BE2C (cell line): ENCODE results near the gene ZNF568.
A peak's percentile ranks its signal among the peaks of the same experiment; 100 is the strongest.

Experiments
- DNase-seq: peaks from one replicate; pipeline ENCODE4 v3.0.0-alpha.2; 2020
- H3K27me3 ChIP-seq: fragments of 250-450 bp; sonication (Bioruptor Pico); 2 replicates; pipeline ENCODE4 v1.5.1; 2020; ENCODE audit warnings: mild to moderate bottlenecking
- H3K36me3 ChIP-seq: fragments of 250-450 bp; sonication (Bioruptor Pico); 2 replicates; pipeline ENCODE4 v1.5.1; 2020; ENCODE audit warnings: mild to moderate bottlenecking
- H3K4me1 ChIP-seq: fragments of 250-450 bp; sonication (Bioruptor Pico); 2 replicates; pipeline ENCODE4 v1.5.1; 2020
- H3K4me3 ChIP-seq: 2 replicates; pipeline ENCODE4 v1.5.1; 2011; ENCODE audit warnings: low read depth, low read length
- H3K9me3 ChIP-seq: fragments of 250-450 bp; sonication (Bioruptor Pico); 2 replicates; pipeline ENCODE4 v1.5.1; 2020
- CTCF ChIP-seq: IDR thresholded peaks from 2 replicates; pipeline ENCODE4 v1.5.1; 2012; ENCODE audit warnings: mild to moderate bottlenecking, low read depth, low read length

ZNF568 gene

DNA sequence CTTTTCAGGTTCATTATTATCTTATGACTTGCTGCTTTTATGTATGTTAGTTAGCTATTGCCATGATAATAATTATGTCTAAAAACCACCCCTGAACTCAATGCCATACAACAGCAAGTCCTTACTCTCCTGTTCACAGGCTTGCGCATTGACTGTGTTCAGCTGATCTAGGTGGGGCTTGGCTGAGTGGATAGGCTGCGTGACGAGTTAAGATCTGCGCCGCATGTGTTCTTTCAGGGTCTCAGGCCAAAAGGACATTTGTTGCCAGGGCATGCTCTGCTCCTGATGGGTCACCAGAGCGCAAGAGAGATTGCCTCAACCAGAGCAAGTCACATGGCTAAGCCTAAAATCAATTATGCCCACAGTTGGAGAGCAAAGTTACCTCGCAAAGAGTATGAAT is 859 bp downstream of the ZNF568 start:
- Histone ChIP-seq H3K4me3 (peak overlapping the region; percentile 94), H3K36me3 (peaks cover 6% of the 10 kb centered on the region; the same call in 1 of the 2 replicates), H3K4me1 (no peaks in the 10 kb centered on the region), H3K27me3 (no peaks in the 10 kb centered on the region), H3K9me3 (no peaks in the 10 kb centered on the region)
- DNase-seq = no peak
- no peak for TF ChIP-seq CTCF

DNA sequence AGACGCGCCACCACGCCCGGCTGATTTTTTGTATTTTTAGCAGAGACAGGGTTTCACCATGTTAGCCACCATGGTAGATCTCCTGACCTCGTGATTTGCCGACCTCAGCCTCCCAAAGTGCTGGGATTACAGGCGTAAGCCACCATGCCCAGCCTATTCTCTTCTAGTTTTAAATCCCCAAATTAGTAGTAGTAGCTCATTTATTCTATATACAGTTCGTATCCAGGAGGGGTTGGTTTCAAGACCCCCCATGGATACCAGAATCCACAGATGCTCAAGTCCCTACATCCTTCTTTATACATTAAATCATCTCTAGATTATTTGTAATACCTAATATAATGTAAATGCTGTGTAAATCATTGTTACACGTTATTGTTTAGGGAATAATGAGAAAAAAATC is 2.0 kb downstream of the ZNF568 start:
- no peak for DNase-seq
- peaks cover 3% of the 10 kb centered on the region; the same call in 1 of the 2 replicates for H3K36me3 ChIP-seq
- no peaks in the 10 kb centered on the region for H3K4me1 ChIP-seq
- H3K4me3 ChIP-seq = no peak overlapping the region
- H3K27me3 ChIP-seq = no peaks in the 10 kb centered on the region
- TF ChIP-seq CTCF = no peak
- H3K9me3 ChIP-seq = no peaks in the 10 kb centered on the region

DNA sequence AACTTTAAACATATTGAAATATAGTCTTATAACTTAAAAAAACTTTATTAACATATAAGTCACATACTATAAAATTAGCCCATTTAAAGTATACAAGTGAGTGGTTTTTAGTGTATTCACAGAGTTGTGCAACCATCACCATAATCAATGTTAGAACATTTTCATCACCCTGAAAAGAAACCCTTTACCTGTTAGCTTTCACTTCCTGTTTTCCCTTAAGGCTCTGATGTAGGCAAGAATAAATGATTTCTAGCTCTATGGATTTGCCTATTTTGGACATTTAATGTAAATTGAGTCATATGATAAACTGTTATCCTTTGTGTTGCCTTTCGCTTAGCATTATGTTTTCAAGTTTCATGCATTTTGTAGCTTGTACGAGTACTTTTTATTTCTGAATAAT is 15.6 kb downstream of the ZNF568 start:
- no peak for DNase-seq
- H3K9me3 ChIP-seq = no peaks in the 10 kb centered on the region
- H3K4me1 ChIP-seq = no peaks in the 10 kb centered on the region
- no peaks in the 10 kb centered on the region for H3K27me3 ChIP-seq
- H3K4me3 ChIP-seq = no peak overlapping the region
- no peaks in the 10 kb centered on the region for H3K36me3 ChIP-seq
- TF ChIP-seq CTCF = no peak

DNA sequence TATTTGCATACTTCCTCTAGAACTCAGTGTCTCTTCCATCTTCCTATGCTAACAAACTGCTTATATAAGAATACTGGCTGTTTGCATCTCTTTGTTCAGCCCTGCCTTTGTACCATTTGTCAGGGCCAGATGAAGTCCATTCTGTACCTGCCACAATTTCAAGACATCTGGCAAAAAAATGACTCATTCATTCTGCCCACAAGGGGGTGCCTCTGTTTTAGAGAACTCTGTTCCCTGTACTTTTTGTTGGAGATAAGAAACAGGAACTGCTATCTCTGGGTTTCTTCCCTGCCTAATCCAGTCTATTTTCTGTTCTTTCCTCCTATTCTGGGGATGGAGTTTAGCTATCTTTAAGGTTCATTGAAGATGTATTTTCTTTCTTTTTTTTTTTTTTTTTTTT is 23.0 kb downstream of the ZNF568 start:
- no peak for DNase-seq
- no peaks in the 10 kb centered on the region for H3K36me3 ChIP-seq
- H3K4me3 ChIP-seq = no peak overlapping the region
- peak; percentile 30; the same call in 1 of the 2 replicates for TF ChIP-seq CTCF
- H3K4me1 ChIP-seq = no peaks in the 10 kb centered on the region
- no peaks in the 10 kb centered on the region for H3K27me3 ChIP-seq
- no peaks in the 10 kb centered on the region for H3K9me3 ChIP-seq

DNA sequence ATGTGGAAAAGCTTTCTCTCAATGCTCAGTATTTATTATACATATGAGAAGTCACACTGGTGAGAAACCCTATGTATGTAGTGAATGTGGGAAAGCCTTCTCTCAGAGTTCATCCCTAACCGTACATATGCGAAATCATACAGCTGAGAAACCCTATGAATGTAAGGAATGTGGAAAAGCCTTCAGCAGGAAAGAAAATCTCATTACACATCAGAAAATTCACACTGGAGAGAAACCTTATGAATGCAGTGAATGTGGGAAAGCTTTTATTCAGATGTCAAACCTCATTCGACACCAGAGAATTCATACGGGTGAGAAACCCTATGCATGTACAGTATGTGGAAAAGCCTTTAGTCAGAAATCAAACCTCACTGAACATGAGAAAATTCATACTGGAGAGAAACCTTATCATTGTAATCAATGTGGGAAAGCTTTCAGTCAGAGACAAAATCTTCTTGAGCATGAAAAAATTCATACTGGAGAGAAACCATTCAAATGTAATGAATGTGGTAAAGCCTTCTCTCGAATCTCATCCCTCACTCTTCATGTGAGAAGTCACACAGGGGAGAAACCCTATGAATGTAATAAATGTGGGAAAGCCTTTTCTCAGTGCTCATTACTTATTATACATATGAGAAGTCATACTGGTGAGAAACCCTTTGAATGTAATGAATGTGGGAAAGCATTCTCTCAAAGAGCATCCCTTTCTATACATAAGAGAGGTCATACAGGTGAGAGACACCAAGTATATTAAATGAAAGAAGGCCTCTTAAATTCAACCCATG is 34.4 kb downstream of the ZNF568 start:
- no peaks in the 10 kb centered on the region; the same call in none of the 2 replicates for H3K9me3 ChIP-seq
- no peak for DNase-seq
- H3K36me3 ChIP-seq = no peaks in the 10 kb centered on the region; the same call in 1 of the 2 replicates
- TF ChIP-seq CTCF = no peak
- no peaks in the 10 kb centered on the region for H3K4me1 ChIP-seq
- H3K4me3 ChIP-seq = no peak overlapping the region
- no peaks in the 10 kb centered on the region for H3K27me3 ChIP-seq

GRCh38 chr19:36962346-36962745 is 46.2 kb downstream of the ZNF568 start:
- H3K36me3 ChIP-seq = no peaks in the 10 kb centered on the region
- H3K4me1 ChIP-seq = no peaks in the 10 kb centered on the region
- TF ChIP-seq CTCF = no peak
- no peaks in the 10 kb centered on the region for H3K27me3 ChIP-seq
- no peak overlapping the region for H3K4me3 ChIP-seq
- DNase-seq = no peak
- H3K9me3 ChIP-seq = no peaks in the 10 kb centered on the region
